AG10803 (cell line): Measurements from ENCODE around the gene SARM1.

Experiments used
- DNase-seq: peaks from one replicate; pipeline ENCODE4 v3.0.0; 2010; ENCODE audit warnings: low read depth
- H3K4me3 ChIP-seq: 2 replicates; pipeline ENCODE4 v1.5.1; 2011; ENCODE audit warnings: mild to moderate bottlenecking, low read length, control low read depth
- CTCF ChIP-seq: conservative IDR thresholded peaks from 2 replicates; pipeline ENCODE4 v1.5.1; 2011; ENCODE audit warnings: mild to moderate bottlenecking, low read length, control low read depth, inconsistent platforms

SARM1 gene

GRCh38 chr17:28388106-28388505 is 16.6 kb downstream of the SARM1 start:
- TF ChIP-seq CTCF: no peak
- H3K4me3 ChIP-seq: no peak overlapping the region
- DNase-seq: no peak

- DNase-seq: no peak
- TF ChIP-seq CTCF: no peak
- no peak overlapping the region for H3K4me3 ChIP-seq
Observed at GRCh38 chr17:28390141-28390540, 18.6 kb downstream of the SARM1 start.

- no peak overlapping the region for H3K4me3 ChIP-seq
- TF ChIP-seq CTCF: no peak
- no peak for DNase-seq
Observed at GRCh38 chr17:28390563-28390962, 19.1 kb downstream of the SARM1 start.

- DNase-seq: no peak
- no peak overlapping the region for H3K4me3 ChIP-seq
- no peak for TF ChIP-seq CTCF
Observed at GRCh38 chr17:28390984-28391383, 19.5 kb downstream of the SARM1 start.

GRCh38 chr17:28391401-28391800 is 19.9 kb downstream of the SARM1 start:
- H3K4me3 ChIP-seq: no peak overlapping the region
- no peak for TF ChIP-seq CTCF
- DNase-seq: no peak

- DNase-seq: no peak
- no peak for TF ChIP-seq CTCF
- no peak overlapping the region for H3K4me3 ChIP-seq
Observed at GRCh38 chr17:28392491-28392890, 21.0 kb downstream of the SARM1 start.

GRCh38 chr17:28394337-28395116 is 23.0 kb downstream of the SARM1 start:
- TF ChIP-seq CTCF: no peak
- peak; percentile 48 for DNase-seq
- no peak overlapping the region for H3K4me3 ChIP-seq
